OCI-LY1 (cell line): ENCODE results near the gene SNPH.

ENCODE experiments used
- H2AFZ ChIP-seq: fragments of 200-600 bp; sonication (generic), shearing (Covaris generic); 2 replicates; pipeline ENCODE4 v1.6.0; 2014; ENCODE audit warnings: antibody characterized with exemption, mild to moderate bottlenecking, low read length
- H3F3A ChIP-seq: fragments of 200-600 bp; sonication (generic), shearing (Covaris generic); 2 replicates; pipeline ENCODE4 v1.6.0; 2014; ENCODE audit warnings: mild to moderate bottlenecking, antibody characterized with exemption, low read length, moderate library complexity; ENCODE audit not compliant: insufficient read depth
- H3K27ac ChIP-seq: fragments of 200-600 bp; sonication (generic); 2 replicates; pipeline ENCODE4 v1.5.1; 2014; ENCODE audit warnings: low read length, mixed run types, mild to moderate bottlenecking, low read depth; ENCODE audit not compliant: poor library complexity, severe bottlenecking
- H3K27me3 ChIP-seq: fragments of 200-600 bp; sonication (generic); 2 replicates; pipeline ENCODE4 v1.6.0; 2014; ENCODE audit warnings: antibody characterized with exemption, mild to moderate bottlenecking, low read length, moderate library complexity; ENCODE audit not compliant: insufficient read depth
- H3K36me3 ChIP-seq: fragments of 200-600 bp; sonication (generic); 2 replicates; pipeline ENCODE4 v1.6.1; 2014; ENCODE audit warnings: mild to moderate bottlenecking, antibody characterized with exemption, low read length, moderate library complexity, mixed read lengths; ENCODE audit not compliant: insufficient read depth
- H3K4me1 ChIP-seq: fragments of 200-600 bp; sonication (generic); 2 replicates; pipeline ENCODE4 v1.5.1; 2014; ENCODE audit warnings: mild to moderate bottlenecking, low read length, moderate library complexity; ENCODE audit not compliant: insufficient read depth, severe bottlenecking
- H3K4me2 ChIP-seq: fragments of 200-600 bp; sonication (generic), shearing (Covaris generic); 2 replicates; pipeline ENCODE4 v1.6.1; 2014; ENCODE audit warnings: low read length
- H3K4me3 ChIP-seq: fragments of 200-600 bp; sonication (generic); 2 replicates; pipeline ENCODE4 v1.5.1; 2014; ENCODE audit warnings: low read length, low read depth, mild to moderate bottlenecking, mixed read lengths; ENCODE audit not compliant: poor library complexity, severe bottlenecking
- H3K79me2 ChIP-seq: fragments of 200-600 bp; shearing (Covaris generic); 2 replicates; pipeline ENCODE4 v1.6.1; 2016; ENCODE audit warnings: mixed run types, low read length, mixed read lengths; ENCODE audit not compliant: insufficient read depth
- H3K9ac ChIP-seq: fragments of 200-600 bp; sonication (generic), shearing (Covaris generic); 2 replicates; pipeline ENCODE4 v1.6.1; 2014; ENCODE audit warnings: mild to moderate bottlenecking, low read length, mixed read lengths
- H3K9me2 ChIP-seq: fragments of 200-600 bp; sonication (generic), shearing (Covaris generic); 2 replicates; pipeline ENCODE4 v1.6.1; 2014; ENCODE audit warnings: low read depth, mild to moderate bottlenecking, low read length, mixed read lengths
- H3K9me3 ChIP-seq: fragments of 200-600 bp; shearing (Covaris generic); 2 replicates; pipeline ENCODE4 v1.6.1; 2014; ENCODE audit warnings: low read length, mixed read lengths
- H4K20me1 ChIP-seq: fragments of 200-600 bp; sonication (generic), shearing (Covaris generic); 2 replicates; pipeline ENCODE4 v1.6.0; 2016; ENCODE audit warnings: mild to moderate bottlenecking, low read length; ENCODE audit not compliant: insufficient read depth
- EZH2 ChIP-seq: fragments of 200-600 bp; sonication (generic), shearing (Covaris generic); IDR thresholded peaks from 2 replicates; pipeline ENCODE4 v1.8.0; 2017; ENCODE audit warnings: borderline replicate concordance, mixed run types, mild to moderate bottlenecking, antibody characterized with exemption, low read length, moderate library complexity, mixed read lengths
- TF ChIP-seq, protein P1 (sequence below): fragments of 200-600 bp; sonication (generic), shearing (Covaris generic); IDR thresholded peaks from 2 replicates; pipeline ENCODE4 v1.5.1; 2017; ENCODE audit warnings: mild to moderate bottlenecking, antibody characterized with exemption, low read length, moderate library complexity, mixed read lengths

SNPH gene

DNA sequence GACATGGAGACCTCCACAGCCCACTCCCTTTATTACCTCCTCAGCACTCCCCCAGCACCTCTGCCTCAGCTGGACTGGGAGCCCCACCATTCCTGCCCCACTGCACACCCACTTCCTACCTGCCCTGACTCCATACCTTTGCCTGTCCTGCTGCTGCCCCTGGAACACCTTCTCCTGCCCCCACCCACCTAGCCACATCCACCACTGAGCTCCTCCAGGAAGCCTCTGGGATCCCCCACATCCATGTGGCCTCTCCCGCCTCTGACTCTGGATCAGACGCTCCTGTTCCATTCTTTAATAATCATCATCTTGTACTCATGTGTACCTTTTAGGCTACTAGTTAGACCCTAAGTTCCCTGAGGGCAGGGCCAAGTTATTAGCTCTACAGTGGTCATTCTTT lies 65.0 kb downstream of the SNPH start:
- Histone ChIP-seq H3F3A (no peaks in the 10 kb centered on the region), H3K9me2 (no peaks in the 10 kb centered on the region), H3K4me3 (no peak overlapping the region), H3K79me2 (peaks cover 21% of the 10 kb centered on the region), H3K4me2 (no peak overlapping the region), H4K20me1 (no peaks in the 10 kb centered on the region), H2AFZ (no peak overlapping the region), H3K27me3 (no peaks in the 10 kb centered on the region), H3K9me3 (no peaks in the 10 kb centered on the region), H3K9ac (no peak overlapping the region), H3K27ac (no peak overlapping the region), H3K4me1 (peaks cover 48% of the 10 kb centered on the region), H3K36me3 (peaks cover 49% of the 10 kb centered on the region)
- no peak for TF ChIP-seq EZH2
- TF ChIP-seq, protein P1, sequence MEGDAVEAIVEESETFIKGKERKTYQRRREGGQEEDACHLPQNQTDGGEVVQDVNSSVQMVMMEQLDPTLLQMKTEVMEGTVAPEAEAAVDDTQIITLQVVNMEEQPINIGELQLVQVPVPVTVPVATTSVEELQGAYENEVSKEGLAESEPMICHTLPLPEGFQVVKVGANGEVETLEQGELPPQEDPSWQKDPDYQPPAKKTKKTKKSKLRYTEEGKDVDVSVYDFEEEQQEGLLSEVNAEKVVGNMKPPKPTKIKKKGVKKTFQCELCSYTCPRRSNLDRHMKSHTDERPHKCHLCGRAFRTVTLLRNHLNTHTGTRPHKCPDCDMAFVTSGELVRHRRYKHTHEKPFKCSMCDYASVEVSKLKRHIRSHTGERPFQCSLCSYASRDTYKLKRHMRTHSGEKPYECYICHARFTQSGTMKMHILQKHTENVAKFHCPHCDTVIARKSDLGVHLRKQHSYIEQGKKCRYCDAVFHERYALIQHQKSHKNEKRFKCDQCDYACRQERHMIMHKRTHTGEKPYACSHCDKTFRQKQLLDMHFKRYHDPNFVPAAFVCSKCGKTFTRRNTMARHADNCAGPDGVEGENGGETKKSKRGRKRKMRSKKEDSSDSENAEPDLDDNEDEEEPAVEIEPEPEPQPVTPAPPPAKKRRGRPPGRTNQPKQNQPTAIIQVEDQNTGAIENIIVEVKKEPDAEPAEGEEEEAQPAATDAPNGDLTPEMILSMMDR: no peak

- H3K4me2 ChIP-seq: no peak overlapping the region
- no peak overlapping the region for H3K9ac ChIP-seq
- no peaks in the 10 kb centered on the region for H3K9me2 ChIP-seq
- H3K27ac ChIP-seq: no peak overlapping the region
- H3K9me3 ChIP-seq: no peaks in the 10 kb centered on the region
- peaks cover 49% of the 10 kb centered on the region for H3K36me3 ChIP-seq
- no peak overlapping the region for H3K4me3 ChIP-seq
- no peaks in the 10 kb centered on the region for H4K20me1 ChIP-seq
- H3F3A ChIP-seq: no peaks in the 10 kb centered on the region
- TF ChIP-seq, protein P1: no peak
- no peak for TF ChIP-seq EZH2
- H3K27me3 ChIP-seq: no peaks in the 10 kb centered on the region
- H2AFZ ChIP-seq: no peak overlapping the region
- H3K79me2 ChIP-seq: peaks cover 12% of the 10 kb centered on the region; the same call in 1 of the 2 replicates
- peaks cover 40% of the 10 kb centered on the region for H3K4me1 ChIP-seq
Measured at GRCh38 chr20:1331801-1332453, 65.8 kb downstream of the SNPH start.

GRCh38 chr20:1332749-1333300 lies 66.7 kb downstream of the SNPH start:
- Histone ChIP-seq H3K79me2 (0 out of 2 replicates have a peak, but pooled peaks cover 9% of the 10 kb centered on the region), H3K27ac (no peak overlapping the region), H3K9ac (no peak overlapping the region), H3K27me3 (no peaks in the 10 kb centered on the region), H3K4me1 (peaks cover 31% of the 10 kb centered on the region), H3K9me3 (no peaks in the 10 kb centered on the region), H2AFZ (no peak overlapping the region), H3F3A (no peaks in the 10 kb centered on the region), H3K4me2 (no peak overlapping the region), H4K20me1 (no peaks in the 10 kb centered on the region), H3K36me3 (peaks cover 49% of the 10 kb centered on the region), H3K4me3 (no peak overlapping the region), H3K9me2 (no peaks in the 10 kb centered on the region)
- no peak for TF ChIP-seq EZH2
- TF ChIP-seq, protein P1: no peak
